ENCODE measurements around the gene PEX16. TPM values are rescaled to one million over a fixed set of nuclear protein-coding genes. Genes with fewer than 3 reads are reported as not detected.

PEX16 gene
- total RNA-seq, 1 experiment from 2014 or later, result 33.2 TPM

DNA sequence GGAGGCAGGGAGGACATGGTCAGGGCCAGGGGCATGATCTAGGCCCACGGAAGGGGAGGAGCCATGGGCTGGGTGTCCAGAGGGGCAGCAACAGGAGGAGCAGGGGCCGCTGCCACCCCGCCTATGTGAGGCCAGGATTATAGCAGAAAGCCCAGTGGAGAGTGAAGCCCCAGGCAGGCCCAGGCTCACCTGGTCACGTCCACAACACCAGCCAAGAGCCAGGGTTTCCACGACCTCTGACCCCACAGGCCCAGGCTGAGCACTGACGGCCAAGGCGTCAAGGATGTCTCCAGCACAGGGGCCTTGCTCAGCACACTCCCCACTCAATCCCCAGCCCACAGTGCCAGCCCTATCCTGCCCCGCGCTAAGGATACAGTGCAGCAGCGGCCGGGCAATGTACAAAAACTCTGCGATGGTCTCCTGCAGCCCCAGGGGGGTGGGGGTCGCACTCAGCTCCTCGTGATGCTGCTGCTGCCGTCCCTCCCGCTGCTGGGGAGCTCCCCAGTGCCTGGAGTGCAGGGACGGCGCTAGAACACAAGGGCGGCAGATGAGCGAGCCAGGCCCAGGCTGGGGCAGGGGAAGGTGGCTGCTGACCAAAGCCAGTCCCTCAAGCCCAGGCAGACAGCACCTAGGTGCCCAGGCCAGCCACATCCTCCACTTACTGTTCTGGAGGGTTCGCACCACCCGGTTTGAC, 3.6 kb downstream of the PEX16 start:
- Histone ChIP-seq H4K20me1 (ENCODE audit: insufficient read depth) (no peaks in the 10 kb centered on the region), H3K36me3 (ENCODE audit: control insufficient read depth in 1 of 2, insufficient read depth in 2 of 2, low read length in 2 of 2) (peaks cover 0 to 3% of the 10 kb centered on the region in 2 experiments; a peak in 2 of 4 replicates), H3K79me2 (ENCODE audit: insufficient read depth, low read length) (peaks cover 13% of the 10 kb centered on the region), H3K4me3 (replicated peaks in 1 of 2; ENCODE audit: low read depth in 1 of 2, low read length in 2 of 2) (no peak overlapping the region), H3K9ac (ENCODE audit: low read length) (no peak overlapping the region), H3K9me2 (ENCODE audit: insufficient read depth) (no peaks in the 10 kb centered on the region), H2AFZ (ENCODE audit: low read depth, low read length, poor library complexity, severe bottlenecking) (no peak overlapping the region), H3K27ac (ENCODE audit: low read depth, low read length) (no peak overlapping the region), H3K9me3 (ENCODE audit: control insufficient read depth in 1 of 2, insufficient read depth in 1 of 2, low read depth in 1 of 2, low read length in 2 of 2) (no peaks in the 10 kb centered on the region), H3K4me2 (ENCODE audit: low read length) (no peak overlapping the region), H3K4me1 (ENCODE audit: control insufficient read depth in 1 of 2, insufficient read depth in 2 of 2, low read length in 2 of 2) (peaks cover 3 to 13% of the 10 kb centered on the region in 2 experiments), H3K27me3 (ENCODE audit: insufficient read depth, low read length) (no peaks in the 10 kb centered on the region)
- ChIA-PET CTCF (no interaction called here), RAD21 (ENCODE audit: low non-redundant PET in 1 of 2, low total read pairs in 2 of 2, uncharacterized antibody in 2 of 2, unreplicated experiment in 2 of 2) (no interaction called here), POLR2A (no interaction called here)
- intact Hi-C loops (cut with micrococcal nuclease), result no loop called here
- ATAC-seq (no peak), DNase-seq (ENCODE audit: low read depth, low spot score) (no peak)
- TF ChIP-seq ELF1 (IDR thresholded peaks at IDR 0.05; ENCODE audit: borderline replicate concordance, low read depth) (no peak), JUND (IDR thresholded peaks at IDR 0.05) (no peak), SRF (IDR thresholded peaks at IDR 0.05; ENCODE audit: low read depth) (no peak), POLR2A (IDR thresholded peaks at IDR 0.05; ENCODE audit: borderline replicate concordance, extremely low read depth, insufficient read depth, insufficient read length) (no peak), EZH2phosphoT487 (IDR thresholded peaks at IDR 0.05; ENCODE audit: borderline replicate concordance) (no peak), TCF7L2 (IDR thresholded peaks at IDR 0.05; ENCODE audit: borderline replicate concordance, extremely low read depth, insufficient read depth, insufficient read length) (no peak), YY1 (IDR thresholded peaks at IDR 0.05; ENCODE audit: extremely low read depth, insufficient replicate concordance, low read depth, low read length) (no peak), CBX3 (IDR thresholded peaks at IDR 0.05; ENCODE audit: low read depth) (no peak), POLR2AphosphoS5 (IDR thresholded peaks at IDR 0.05; ENCODE audit: low read depth, low read length) (no peak), SIN3A (IDR thresholded peaks at IDR 0.05; ENCODE audit: low read depth) (no peak)
- TF ChIP-seq, protein P1, sequence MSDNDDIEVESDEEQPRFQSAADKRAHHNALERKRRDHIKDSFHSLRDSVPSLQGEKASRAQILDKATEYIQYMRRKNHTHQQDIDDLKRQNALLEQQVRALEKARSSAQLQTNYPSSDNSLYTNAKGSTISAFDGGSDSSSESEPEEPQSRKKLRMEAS (IDR thresholded peaks at IDR 0.05), result no peak
- TF ChIP-seq, protein P2, sequence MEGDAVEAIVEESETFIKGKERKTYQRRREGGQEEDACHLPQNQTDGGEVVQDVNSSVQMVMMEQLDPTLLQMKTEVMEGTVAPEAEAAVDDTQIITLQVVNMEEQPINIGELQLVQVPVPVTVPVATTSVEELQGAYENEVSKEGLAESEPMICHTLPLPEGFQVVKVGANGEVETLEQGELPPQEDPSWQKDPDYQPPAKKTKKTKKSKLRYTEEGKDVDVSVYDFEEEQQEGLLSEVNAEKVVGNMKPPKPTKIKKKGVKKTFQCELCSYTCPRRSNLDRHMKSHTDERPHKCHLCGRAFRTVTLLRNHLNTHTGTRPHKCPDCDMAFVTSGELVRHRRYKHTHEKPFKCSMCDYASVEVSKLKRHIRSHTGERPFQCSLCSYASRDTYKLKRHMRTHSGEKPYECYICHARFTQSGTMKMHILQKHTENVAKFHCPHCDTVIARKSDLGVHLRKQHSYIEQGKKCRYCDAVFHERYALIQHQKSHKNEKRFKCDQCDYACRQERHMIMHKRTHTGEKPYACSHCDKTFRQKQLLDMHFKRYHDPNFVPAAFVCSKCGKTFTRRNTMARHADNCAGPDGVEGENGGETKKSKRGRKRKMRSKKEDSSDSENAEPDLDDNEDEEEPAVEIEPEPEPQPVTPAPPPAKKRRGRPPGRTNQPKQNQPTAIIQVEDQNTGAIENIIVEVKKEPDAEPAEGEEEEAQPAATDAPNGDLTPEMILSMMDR (IDR thresholded peaks at IDR 0.05 in 2 of 3, conservative IDR thresholded peaks at IDR 0.05 in 1 of 3; ENCODE audit: borderline replicate concordance in 1 of 3, insufficient read depth in 1 of 3, low read depth in 2 of 3, low read length in 2 of 3), result no peak
- TF ChIP-seq, protein P3, sequence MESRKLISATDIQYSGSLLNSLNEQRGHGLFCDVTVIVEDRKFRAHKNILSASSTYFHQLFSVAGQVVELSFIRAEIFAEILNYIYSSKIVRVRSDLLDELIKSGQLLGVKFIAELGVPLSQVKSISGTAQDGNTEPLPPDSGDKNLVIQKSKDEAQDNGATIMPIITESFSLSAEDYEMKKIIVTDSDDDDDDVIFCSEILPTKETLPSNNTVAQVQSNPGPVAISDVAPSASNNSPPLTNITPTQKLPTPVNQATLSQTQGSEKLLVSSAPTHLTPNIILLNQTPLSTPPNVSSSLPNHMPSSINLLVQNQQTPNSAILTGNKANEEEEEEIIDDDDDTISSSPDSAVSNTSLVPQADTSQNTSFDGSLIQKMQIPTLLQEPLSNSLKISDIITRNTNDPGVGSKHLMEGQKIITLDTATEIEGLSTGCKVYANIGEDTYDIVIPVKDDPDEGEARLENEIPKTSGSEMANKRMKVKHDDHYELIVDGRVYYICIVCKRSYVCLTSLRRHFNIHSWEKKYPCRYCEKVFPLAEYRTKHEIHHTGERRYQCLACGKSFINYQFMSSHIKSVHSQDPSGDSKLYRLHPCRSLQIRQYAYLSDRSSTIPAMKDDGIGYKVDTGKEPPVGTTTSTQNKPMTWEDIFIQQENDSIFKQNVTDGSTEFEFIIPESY (IDR thresholded peaks at IDR 0.05; ENCODE audit: extremely low read depth, insufficient replicate concordance, low read length), result no peak
- TF ChIP-seq, protein P4, sequence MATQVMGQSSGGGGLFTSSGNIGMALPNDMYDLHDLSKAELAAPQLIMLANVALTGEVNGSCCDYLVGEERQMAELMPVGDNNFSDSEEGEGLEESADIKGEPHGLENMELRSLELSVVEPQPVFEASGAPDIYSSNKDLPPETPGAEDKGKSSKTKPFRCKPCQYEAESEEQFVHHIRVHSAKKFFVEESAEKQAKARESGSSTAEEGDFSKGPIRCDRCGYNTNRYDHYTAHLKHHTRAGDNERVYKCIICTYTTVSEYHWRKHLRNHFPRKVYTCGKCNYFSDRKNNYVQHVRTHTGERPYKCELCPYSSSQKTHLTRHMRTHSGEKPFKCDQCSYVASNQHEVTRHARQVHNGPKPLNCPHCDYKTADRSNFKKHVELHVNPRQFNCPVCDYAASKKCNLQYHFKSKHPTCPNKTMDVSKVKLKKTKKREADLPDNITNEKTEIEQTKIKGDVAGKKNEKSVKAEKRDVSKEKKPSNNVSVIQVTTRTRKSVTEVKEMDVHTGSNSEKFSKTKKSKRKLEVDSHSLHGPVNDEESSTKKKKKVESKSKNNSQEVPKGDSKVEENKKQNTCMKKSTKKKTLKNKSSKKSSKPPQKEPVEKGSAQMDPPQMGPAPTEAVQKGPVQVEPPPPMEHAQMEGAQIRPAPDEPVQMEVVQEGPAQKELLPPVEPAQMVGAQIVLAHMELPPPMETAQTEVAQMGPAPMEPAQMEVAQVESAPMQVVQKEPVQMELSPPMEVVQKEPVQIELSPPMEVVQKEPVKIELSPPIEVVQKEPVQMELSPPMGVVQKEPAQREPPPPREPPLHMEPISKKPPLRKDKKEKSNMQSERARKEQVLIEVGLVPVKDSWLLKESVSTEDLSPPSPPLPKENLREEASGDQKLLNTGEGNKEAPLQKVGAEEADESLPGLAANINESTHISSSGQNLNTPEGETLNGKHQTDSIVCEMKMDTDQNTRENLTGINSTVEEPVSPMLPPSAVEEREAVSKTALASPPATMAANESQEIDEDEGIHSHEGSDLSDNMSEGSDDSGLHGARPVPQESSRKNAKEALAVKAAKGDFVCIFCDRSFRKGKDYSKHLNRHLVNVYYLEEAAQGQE (IDR thresholded peaks at IDR 0.05; ENCODE audit: low read depth), result no peak
- BruUV-seq (replicated peaks), result no TSS peak
